LHCN-M2 (cell line): ENCODE results near the gene DEFB123. TPM values are rescaled to one million over a fixed set of nuclear protein-coding genes. Genes with fewer than 3 reads are reported as not detected.
A peak's percentile ranks its signal among the peaks of the same experiment; 100 is the strongest.

Experiments used
- DNase-seq: peaks from one replicate; pipeline ENCODE4 v3.0.0-alpha.2; 2012; ENCODE audit warnings: low read depth
- total RNA-seq: library from RNA; depleted of rRNA; stranded (reverse); fragments of >200 nt; gene quantifications from 2 replicates; pipeline ENCODE4 v1.2.3, GENCODE V29; 2014; rRNA removed

The DEFB123 gene
- total RNA-seq, 1 experiment from 2014 or later: not detected

DNA sequence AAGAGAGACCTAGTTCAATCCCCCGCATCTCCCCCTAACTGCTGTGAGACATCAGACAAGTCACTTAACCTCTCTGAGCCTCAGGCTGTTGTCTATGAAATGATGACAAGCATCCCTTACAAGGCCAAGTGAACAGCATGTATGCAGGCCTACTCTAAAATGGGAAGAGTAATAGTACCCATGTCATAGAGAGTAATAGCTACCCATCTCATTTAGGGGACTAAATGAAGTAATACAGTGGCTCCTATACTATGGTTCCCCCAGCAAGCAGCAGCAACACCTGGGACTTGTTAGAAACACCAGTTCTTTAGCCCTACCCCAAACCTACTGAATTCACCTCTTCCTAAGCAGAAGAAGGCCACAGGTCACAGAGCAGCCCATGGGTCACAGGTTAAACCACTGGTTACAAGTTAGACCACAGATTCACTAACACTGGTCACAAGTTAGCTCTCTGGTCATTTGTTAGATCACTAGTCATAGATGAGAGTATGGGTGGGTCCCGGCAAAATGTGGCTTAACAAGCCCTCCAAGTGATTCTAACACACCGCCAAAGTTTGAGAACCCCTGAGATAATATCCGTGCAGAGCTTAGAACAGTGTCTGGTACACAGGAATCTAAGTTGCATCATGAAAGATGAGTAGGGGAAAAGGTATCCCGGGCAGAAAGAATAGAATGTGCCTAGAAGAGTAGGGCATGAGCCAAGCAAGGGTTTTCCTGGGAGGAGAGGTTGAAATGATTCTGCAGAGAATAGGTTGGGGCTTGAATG is 33.1 kb downstream of the DEFB123 start:
- no peak for DNase-seq

DNA sequence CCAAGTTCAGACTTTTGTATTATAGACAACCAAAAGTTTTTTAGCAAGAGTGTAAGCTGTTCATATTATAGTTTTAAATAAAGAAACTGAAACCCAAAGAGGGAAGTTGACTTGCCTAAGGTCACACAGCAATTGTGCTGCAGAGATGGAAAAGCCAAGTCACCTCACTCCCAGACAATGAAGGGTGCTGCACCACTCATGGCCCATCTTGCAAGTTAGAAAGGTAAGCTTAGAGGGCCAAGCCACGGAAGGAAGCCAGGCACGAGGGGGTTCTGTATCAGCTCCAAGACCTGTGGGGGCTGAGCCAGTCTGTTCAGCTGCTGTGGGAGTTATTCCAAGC is 33.6 kb downstream of the DEFB123 start:
- DNase-seq: no peak

DNA sequence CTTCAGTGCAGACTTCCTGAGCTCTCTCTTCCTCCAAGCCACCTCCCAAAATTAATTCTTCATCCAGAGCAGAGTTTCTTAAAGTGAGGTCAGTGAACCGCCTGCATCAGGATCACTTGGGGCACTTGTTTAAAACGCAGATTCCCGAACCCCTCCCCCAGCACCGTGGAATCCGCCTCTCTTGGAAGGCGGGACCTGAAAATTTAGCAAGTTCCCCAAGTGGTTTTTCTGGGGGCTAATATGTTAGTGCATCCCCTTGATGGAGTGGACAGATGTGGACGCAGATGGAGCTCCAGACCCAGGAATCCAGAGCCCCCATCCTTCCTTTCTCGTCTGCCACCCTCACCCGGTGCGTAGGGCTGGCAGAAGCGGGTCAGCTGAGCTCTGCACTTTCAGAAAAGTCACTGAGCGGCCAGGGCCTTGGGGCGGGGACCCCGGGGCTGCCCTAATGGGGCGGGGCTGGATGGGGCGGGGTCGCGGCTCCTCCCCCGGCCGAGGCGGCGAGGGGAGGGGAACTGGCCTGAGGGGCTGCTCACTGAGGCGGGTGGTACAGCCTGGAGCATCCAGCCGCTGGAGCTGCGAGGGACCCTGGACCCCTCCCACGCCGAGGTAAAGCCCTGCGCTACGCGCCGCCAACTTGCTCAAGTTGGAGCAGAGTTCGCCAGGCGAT is 34.5 kb downstream of the DEFB123 start, which contains the start of the genes DEFB124 and REM1:
Gene DEFB124, minus strand, starts transcription at position 370 of the 670 bp plus-strand sequence. CDS start 2,114 bp downstream, outside the sequence.
Gene REM1, plus strand, starts transcription at position 531 of the 670 bp plus-strand sequence. CDS start 1,158 bp downstream, outside the sequence.
- no peak for DNase-seq

DNA sequence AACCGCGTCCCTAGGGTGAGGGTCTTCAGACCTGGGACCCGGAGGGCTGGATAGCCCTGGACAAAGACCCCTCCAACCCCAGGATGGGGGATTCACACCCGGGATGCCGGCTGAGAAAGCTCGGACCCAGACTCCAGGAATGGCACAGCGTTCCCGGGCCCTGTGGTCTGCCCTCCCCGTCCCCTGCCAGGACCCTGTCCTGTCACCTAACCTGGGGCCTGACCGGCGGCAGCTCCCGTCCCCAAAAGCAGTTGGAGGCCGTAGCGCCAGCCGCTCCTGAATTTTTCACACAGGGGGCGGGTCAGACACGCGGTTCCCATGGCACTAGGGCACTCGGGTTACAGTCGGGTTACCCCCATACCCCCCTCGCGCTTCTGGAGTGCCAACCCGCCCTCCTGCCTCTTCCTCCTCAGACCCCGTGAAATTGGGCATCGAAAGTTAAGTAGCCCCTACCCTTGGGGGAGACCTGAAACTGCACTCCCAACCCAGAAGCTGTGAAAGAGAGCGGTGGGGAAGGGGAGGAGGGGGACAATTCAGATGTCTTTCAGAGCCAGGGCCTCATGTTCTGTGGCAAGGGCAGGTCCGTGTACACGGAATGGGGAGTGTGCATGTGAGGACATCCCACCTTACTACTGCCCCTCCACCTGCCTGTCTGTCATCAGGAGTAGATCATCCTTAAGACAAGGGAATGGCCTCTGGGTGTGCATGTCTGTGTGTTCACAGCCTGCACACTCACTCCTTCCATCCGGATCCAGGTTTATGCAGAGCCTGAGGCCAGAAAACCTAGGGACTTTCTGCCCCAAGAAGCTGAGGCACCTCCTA is 35.3 kb downstream of the DEFB123 start:
- no peak for DNase-seq

DNA sequence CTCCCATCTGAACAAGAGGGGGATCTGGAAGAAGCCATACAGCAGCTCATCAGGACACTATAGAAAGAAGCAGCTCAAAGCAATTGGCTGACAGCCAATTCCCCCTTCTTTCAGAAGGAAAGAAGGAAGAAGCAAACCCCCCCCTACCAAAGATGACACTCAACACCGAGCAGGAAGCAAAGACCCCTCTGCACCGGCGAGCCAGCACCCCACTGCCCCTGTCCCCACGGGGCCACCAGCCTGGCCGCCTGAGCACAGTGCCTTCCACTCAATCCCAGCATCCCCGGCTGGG is 35.8 kb downstream of the DEFB123 start:
- no peak for DNase-seq

DNA sequence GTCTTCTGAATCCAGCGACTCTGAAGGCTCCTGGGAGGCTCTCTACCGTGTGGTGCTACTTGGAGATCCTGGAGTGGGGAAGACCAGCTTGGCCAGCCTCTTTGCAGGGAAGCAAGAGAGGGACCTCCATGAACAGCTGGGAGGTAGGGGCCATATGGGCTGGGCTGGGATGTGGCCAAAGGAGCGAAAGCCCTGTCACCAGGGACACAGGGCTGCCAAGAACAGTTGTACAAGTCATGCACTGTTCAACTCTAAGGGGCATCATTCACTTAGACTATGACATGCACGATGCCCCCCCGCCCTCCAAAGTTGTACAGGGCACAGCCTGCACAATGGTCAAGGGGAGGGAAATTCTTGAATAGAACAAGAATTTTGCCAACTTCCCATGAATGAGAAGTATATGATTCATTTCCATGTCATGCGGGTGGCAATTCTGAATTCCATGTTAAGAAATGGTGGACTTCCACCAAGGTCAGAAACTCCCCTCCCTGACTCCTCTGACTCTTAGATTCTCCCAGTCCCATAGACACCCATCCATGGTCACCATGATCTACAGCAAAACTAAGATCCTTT is 36.3 kb downstream of the DEFB123 start:
- DNase-seq: peak; percentile 17

DNA sequence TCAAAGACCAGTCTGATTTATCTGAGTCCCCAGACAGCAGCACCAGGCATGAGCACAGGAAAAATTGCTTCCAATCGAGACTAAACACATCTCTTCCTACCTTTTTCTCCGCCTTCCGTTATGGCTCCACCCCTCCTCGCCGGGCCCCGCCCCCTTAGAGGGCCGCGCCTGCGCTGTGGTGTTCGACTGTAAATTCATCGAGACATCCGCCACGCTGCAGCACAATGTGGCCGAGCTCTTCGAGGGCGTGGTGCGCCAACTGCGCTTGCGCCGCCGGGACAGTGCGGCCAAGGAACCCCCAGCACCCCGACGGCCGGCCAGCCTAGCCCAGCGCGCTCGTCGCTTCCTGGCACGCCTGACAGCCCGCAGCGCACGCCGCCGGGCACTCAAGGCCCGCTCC is 43.6 kb downstream of the DEFB123 start:
- no peak for DNase-seq

DNA sequence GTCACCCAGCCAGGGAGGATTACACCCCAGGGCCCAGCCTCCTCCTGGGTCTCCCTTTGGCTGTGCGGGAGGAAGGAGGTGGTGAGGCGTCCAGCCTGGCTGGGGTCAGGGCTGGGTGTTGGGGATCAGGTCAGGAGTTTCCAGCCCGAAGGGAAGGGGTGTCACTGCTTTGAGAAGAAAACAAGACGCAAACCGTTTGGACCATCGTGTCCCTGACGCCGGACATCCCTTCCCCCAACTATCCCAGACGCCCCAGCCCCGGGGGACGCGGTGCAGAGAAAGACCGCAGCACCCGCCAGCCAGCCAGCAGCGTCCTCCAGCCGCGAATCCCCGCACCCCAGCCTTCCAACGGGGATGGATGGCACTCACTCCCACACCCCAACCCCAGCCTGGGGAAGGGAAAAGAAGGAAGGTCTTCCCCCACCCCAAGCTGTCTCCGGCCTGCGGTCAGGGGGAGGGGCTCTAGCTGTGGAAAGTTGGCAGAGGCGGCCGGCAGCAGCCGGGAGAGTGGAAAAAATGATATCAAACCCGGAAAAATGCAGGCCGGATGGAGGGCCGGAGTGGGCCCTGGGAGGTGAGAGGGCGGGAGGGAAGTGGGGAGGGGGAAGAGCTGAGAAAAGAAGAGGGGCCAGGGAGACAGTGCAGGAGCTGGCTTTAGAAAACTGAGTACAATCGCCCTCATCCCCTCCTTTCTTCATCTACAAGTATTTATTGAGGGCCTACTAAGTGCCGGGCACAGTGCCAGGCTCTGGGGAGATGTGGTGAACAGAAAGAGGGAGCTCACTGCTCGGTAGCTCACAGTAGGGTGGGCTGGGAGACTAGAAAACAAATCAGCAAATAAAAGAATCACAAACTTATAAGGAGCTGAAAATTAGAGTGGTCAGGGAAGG is 45.3 kb downstream of the DEFB123 start:
- no peak for DNase-seq

DNA sequence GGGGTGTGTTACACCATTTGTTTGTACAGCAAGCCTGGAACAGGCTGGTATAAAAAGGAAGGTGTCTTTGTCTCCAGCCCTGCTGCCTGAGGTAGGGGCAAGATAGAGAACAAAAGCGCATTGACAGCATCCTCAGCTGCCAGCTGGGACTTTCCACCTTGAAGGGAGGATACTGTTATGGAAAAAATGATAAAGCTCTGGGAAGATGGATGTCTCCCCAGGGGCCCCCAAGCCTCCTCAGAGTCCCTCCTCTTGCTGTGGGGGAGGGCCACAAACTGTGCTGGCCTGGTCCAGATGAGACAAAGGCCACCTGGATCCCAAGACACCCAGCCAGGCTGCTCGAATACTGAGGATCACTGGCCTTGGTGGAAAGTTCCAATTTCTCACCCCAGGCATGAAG is 47.7 kb downstream of the DEFB123 start:
- no peak for DNase-seq

DNA sequence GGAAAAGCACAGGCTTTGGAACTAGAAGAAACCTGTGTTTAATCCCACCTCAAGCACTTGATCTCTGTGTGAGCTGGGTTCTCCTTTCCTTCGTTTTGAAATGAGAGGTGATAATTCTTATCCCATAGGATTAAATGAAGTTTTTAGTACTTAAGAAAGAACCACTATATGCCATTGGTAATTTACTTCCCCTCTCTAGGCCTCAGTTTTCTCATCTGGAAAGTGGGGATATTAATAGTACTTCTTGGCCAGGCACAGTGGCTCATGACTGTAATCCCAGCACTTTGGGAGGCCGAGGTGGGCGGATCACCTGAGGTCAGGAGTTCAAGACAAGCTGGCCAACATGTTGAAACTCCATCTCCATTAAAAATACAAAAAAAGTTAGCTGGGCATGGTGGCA is 48.7 kb downstream of the DEFB123 start:
- DNase-seq: no peak

DNA sequence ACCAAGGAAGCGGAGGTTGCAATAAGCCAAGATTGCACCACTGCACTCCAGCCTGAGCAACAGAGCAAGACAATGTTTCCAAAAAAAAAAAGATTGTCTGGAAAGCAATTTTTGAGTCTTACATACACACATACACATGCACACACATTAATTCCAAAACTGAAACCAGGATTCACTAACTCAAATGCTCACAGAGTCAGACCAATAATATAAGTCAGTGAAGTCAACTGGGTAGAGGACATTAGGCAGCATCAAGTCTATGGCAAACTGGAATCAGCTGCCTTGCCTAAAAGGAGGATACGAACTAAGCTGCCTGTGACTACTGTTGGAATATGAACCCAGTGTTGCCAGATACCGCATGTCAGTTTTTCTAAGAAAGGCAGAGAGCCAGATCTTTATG is 50.3 kb downstream of the DEFB123 start:
- no peak for DNase-seq

DNA sequence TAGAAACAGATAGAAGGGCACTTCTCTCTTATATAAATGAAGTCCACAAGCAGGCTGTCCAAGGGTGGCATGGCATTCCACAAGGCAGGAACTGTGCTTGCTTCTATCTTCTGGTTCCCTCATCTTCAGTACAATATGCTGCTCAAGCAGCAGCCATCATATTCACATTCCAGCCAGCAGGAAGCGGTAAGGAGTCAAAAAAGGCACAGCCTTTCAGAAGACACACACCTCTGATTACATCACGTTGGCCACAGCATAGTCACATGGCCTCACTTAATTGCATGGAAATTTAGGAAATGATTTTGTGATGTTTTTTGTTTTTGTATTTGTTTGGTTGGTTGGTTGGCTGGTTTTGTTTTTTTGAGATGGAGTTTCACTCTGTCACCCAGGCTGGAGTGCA is 53.7 kb downstream of the DEFB123 start:
- peak; percentile 32 for DNase-seq

DNA sequence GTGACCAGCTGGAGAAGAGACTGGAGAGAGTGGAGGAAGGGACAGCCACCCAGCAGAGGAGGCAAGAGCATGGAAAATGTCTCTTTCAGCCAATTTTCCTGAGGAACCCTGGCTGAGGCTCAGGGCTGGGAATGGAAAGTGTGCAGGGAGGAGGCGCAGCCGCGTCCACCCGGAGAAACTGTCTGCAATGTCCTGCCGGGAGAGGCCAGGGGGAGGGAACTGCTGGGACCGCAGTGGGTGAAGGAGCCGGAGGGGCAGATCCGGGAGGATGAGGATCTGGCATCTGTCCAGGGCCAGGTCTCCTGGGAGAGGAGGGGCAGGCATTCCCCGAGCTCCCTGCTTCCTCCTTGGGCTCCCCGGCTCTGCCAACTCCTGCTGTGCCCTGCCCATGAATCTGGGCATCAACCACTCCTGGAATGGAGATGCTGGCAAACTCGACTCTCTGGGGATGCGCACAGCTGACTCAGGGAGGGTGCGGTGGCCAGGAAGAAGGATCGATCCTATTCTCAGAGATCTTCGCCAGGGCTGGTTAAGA is 56.4 kb downstream of the DEFB123 start:
- peak; percentile 18 for DNase-seq

DNA sequence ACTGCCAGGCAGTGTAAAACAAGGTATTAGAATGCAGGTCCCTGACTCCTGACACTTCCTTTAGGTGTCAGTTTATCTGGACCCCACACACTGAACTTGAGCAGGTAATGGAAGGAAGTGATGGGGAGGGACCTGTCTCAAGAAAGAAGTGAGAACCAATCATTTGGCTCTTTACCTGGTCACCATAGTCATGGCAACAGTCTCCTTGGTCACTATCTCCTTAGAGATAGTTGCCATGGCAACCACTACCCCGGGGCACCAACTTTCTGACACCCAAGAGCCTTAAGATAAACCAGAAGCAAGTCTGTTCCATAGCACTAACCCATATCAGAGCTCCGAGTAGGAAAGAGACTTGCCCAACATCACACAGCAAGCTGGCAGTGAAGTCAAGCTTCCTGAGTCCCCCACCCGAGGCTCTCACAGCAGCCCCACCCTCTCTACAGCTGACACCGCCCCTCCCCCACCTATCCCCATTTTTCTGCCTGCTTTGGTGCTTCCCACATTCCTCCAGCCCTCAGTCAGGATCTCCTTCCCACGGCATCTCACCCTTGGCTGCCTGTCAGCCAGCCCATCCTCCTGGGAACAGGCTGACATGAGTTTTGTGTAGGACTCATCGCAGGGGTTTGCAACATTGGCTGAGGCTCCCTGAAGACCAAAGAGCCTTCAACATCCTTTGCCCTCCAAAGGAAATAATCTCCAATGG is 57.6 kb downstream of the DEFB123 start:
- peak; percentile 58 for DNase-seq

Other genes starting within 250 kb of the DEFB123 start
- not detected in 2 replicates for gene DEFB115, start 183.0 kb upstream of the DEFB123 start, total RNA-seq
- gene DEFB116, start 132.0 kb upstream of the DEFB123 start, total RNA-seq: not detected in 2 replicates
- not detected in 2 replicates for gene DEFB118, start 72.0 kb upstream of the DEFB123 start, total RNA-seq
- not detected in 2 replicates for gene DEFB119, start 50.0 kb upstream of the DEFB123 start, total RNA-seq
- gene DEFB121, start 34.4 kb upstream of the DEFB123 start, total RNA-seq: not detected in 2 replicates
- not detected in 2 replicates for gene DEFB124, start 34.5 kb downstream of the DEFB123 start, total RNA-seq
- gene REM1, start 34.7 kb downstream of the DEFB123 start, total RNA-seq: not detected in 2 replicates
- gene HM13, start 73.8 kb downstream of the DEFB123 start, total RNA-seq: 66.4 and 105 TPM in 2 replicates
- 775 and 1,134 TPM in 2 replicates for gene ID1, start 164.7 kb downstream of the DEFB123 start, total RNA-seq
- not detected in 2 replicates for gene COX4I2, start 197.3 kb downstream of the DEFB123 start, total RNA-seq